ENCODE measurements around the gene OR14I1. TPM values are rescaled to one million over a fixed set of nuclear protein-coding genes. Genes with fewer than 3 reads are reported as not detected.

The OR14I1 gene
- total RNA-seq (not detected), polyA plus RNA-seq (not detected)
- long read RNA-seq, donor 1 = 0 reads
- long read RNA-seq, donor 2 = 0 reads

GRCh38 chr1:248702714-248703113, at the start of gene OR14I1:
Gene OR14I1, minus strand, starts transcription at chr1:248702766.
- H3K27ac ChIP-seq (ENCODE audit: low read depth in 1 of 2, low read length in 2 of 2) = no peak within 1 kb of the TSS
- H3K4me3 ChIP-seq (ENCODE audit: low read length in 2 of 2) = no peak within 1 kb of the TSS
- intact Hi-C loops (cut with DNase I) = no loop called here
- peaks cover 0 to 1% of the 10 kb centered on the region in 2 donors for H3K27me3 ChIP-seq (ENCODE audit: control insufficient read depth in 1 of 2, insufficient read depth in 2 of 2, low read length in 1 of 2)
- H3K9me3 ChIP-seq (ENCODE audit: control insufficient read depth, low read length) = no peaks in the 10 kb centered on the region
- no peaks in the 10 kb centered on the region for H3K4me1 ChIP-seq (ENCODE audit: control insufficient read depth in 1 of 2, insufficient read depth in 2 of 2, low read length in 2 of 2)
- DNase-seq (no peak), ATAC-seq (ENCODE audit: low FRiP score) (no peak)
- 57 to 74% methylated on average over 1 of the region's 1 CpG for WGBS, 2 donors
- H3K36me3 ChIP-seq (ENCODE audit: control insufficient read depth in 1 of 2, insufficient read depth in 2 of 2, low read length in 1 of 2) = no peaks in the 10 kb centered on the region

DNA sequence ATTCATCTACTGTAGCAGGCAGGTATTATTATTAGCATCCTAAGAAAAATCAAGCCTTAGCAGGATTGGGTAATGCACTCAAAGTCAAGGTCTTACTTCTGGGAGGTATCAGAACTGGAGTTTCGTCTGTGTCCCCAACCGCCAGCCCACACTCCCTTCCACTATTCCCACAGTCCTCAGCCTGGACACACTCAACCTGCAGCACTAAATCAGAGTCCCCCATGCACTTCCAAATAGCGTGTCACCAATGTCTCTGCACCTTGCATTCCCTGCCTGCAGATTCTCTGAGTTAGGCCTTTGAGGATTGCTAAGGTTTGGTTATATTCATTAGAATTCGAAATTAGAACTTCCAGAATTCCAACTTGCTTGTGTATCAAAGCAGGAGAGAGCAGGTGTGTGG, 49.1 kb upstream of the OR14I1 start:
- WGBS, 2 donors = 79 to 82% methylated on average over 4 of the region's 4 CpGs
- DNase-seq (no peak), ATAC-seq (ENCODE audit: low FRiP score) (no peak)
- Histone ChIP-seq H3K27ac (ENCODE audit: low read depth in 1 of 2, low read length in 2 of 2) (no peak overlapping the region), H3K4me1 (ENCODE audit: control insufficient read depth in 1 of 2, insufficient read depth in 2 of 2, low read length in 2 of 2) (no peaks in the 10 kb centered on the region), H3K27me3 (ENCODE audit: control insufficient read depth in 1 of 2, insufficient read depth in 2 of 2, low read length in 1 of 2) (no peaks in the 10 kb centered on the region), H3K4me3 (ENCODE audit: low read length in 2 of 2) (no peak overlapping the region), H3K36me3 (ENCODE audit: control insufficient read depth in 1 of 2, insufficient read depth in 2 of 2, low read length in 1 of 2) (no peaks in the 10 kb centered on the region), H3K9me3 (ENCODE audit: control insufficient read depth, low read length) (no peaks in the 10 kb centered on the region)
- intact Hi-C loops (cut with DNase I) = no loop called here

DNA sequence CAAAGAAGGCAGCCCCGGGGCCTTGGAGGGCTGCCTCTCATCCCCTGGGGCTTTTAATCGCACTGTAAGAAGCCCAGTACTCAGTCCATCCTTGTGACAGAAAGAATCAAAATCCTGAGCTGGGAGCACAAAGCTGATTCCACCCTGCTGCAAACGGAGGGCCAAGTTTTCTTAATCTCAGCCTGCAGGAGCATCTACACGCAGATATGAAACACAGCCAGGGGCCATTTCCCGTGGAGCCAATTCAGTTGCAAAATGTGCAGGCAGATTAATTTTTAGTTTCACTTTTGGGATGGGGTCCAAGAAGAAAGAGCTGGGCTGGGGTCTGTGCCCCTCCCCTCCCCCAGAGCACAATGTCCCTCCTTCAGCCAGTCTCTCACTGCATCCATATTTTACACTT, 48.6 kb upstream of the OR14I1 start:
- Histone ChIP-seq H3K36me3 (ENCODE audit: control insufficient read depth in 1 of 2, insufficient read depth in 2 of 2, low read length in 1 of 2) (no peaks in the 10 kb centered on the region), H3K27ac (ENCODE audit: low read depth in 1 of 2, low read length in 2 of 2) (no peak overlapping the region), H3K27me3 (ENCODE audit: control insufficient read depth in 1 of 2, insufficient read depth in 2 of 2, low read length in 1 of 2) (no peaks in the 10 kb centered on the region), H3K9me3 (ENCODE audit: control insufficient read depth, low read length) (no peaks in the 10 kb centered on the region), H3K4me3 (ENCODE audit: low read length in 2 of 2) (no peak overlapping the region), H3K4me1 (ENCODE audit: control insufficient read depth in 1 of 2, insufficient read depth in 2 of 2, low read length in 2 of 2) (no peaks in the 10 kb centered on the region)
- no peak for DNase-seq
- intact Hi-C loops (cut with DNase I) = no loop called here
- 52 to 63% methylated on average over 5 of the region's 5 CpGs for WGBS, 2 donors
- no peak for ATAC-seq (ENCODE audit: low FRiP score)

GRCh38 chr1:248750496-248750895, 47.9 kb upstream of the OR14I1 start:
- 61 to 75% methylated on average over 2 of the region's 2 CpGs for WGBS, 2 donors
- Histone ChIP-seq H3K27me3 (ENCODE audit: control insufficient read depth in 1 of 2, insufficient read depth in 2 of 2, low read length in 1 of 2) (no peaks in the 10 kb centered on the region), H3K4me3 (ENCODE audit: low read length in 2 of 2) (no peak overlapping the region), H3K36me3 (ENCODE audit: control insufficient read depth in 1 of 2, insufficient read depth in 2 of 2, low read length in 1 of 2) (no peaks in the 10 kb centered on the region), H3K27ac (ENCODE audit: low read depth in 1 of 2, low read length in 2 of 2) (no peak overlapping the region), H3K9me3 (ENCODE audit: control insufficient read depth, low read length) (no peaks in the 10 kb centered on the region), H3K4me1 (ENCODE audit: control insufficient read depth in 1 of 2, insufficient read depth in 2 of 2, low read length in 2 of 2) (no peaks in the 10 kb centered on the region)
- intact Hi-C loops (cut with DNase I) = no loop called here
- ATAC-seq (ENCODE audit: low FRiP score) = no peak
- DNase-seq = no peak

GRCh38 chr1:248748211-248748610, 45.6 kb upstream of the OR14I1 start:
- no peak for DNase-seq
- WGBS, 2 donors = 91 to 93% methylated on average over 7 to 10 of the region's 10 CpGs
- ATAC-seq (ENCODE audit: low FRiP score) = no peak

DNA sequence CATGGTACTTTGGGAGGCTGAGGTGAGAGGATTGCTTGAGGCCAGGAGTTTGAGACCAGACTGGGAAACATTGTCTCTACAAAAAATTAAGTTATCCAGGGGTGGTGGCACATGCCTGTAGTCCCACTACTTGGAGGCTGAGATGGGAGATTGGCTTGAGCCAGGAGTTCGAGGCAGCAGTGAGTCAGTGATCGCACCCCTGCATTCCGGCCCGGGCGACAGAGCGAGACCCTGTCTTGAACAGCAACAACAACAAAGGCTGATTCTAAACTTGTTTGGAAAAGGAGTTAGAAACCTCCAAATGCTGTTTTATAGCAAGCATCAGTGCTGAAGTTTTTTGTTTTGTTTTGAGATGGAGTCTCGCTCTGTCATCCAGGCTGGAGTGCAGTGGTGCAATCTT, 38.3 kb upstream of the OR14I1 start:
- DNase-seq (no peak), ATAC-seq (ENCODE audit: low FRiP score) (no peak)
- Histone ChIP-seq H3K36me3 (ENCODE audit: control insufficient read depth in 1 of 2, insufficient read depth in 2 of 2, low read length in 1 of 2) (no peaks in the 10 kb centered on the region), H3K4me3 (ENCODE audit: low read length in 2 of 2) (no peak overlapping the region), H3K27me3 (ENCODE audit: control insufficient read depth in 1 of 2, insufficient read depth in 2 of 2, low read length in 1 of 2) (no peaks in the 10 kb centered on the region), H3K9me3 (ENCODE audit: control insufficient read depth, low read length) (no peaks in the 10 kb centered on the region), H3K4me1 (ENCODE audit: control insufficient read depth in 1 of 2, insufficient read depth in 2 of 2, low read length in 2 of 2) (no peaks in the 10 kb centered on the region), H3K27ac (ENCODE audit: low read depth in 1 of 2, low read length in 2 of 2) (no peak overlapping the region)
- intact Hi-C loops (cut with DNase I) = no loop called here
- 90 to 91% methylated on average over 7 of the region's 7 CpGs for WGBS, 2 donors

More at GRCh38 chr1:248748211-248748610, 45.6 kb upstream of the OR14I1 start:
- Histone ChIP-seq H3K9me3 (ENCODE audit: control insufficient read depth, low read length) (no peaks in the 10 kb centered on the region), H3K4me3 (ENCODE audit: low read length in 2 of 2) (no peak overlapping the region), H3K27ac (ENCODE audit: low read depth in 1 of 2, low read length in 2 of 2) (no peak overlapping the region), H3K36me3 (ENCODE audit: control insufficient read depth in 1 of 2, insufficient read depth in 2 of 2, low read length in 1 of 2) (no peaks in the 10 kb centered on the region), H3K4me1 (ENCODE audit: control insufficient read depth in 1 of 2, insufficient read depth in 2 of 2, low read length in 2 of 2) (no peaks in the 10 kb centered on the region), H3K27me3 (ENCODE audit: control insufficient read depth in 1 of 2, insufficient read depth in 2 of 2, low read length in 1 of 2) (no peaks in the 10 kb centered on the region)
- intact Hi-C loops (cut with DNase I) = no loop called here

DNA sequence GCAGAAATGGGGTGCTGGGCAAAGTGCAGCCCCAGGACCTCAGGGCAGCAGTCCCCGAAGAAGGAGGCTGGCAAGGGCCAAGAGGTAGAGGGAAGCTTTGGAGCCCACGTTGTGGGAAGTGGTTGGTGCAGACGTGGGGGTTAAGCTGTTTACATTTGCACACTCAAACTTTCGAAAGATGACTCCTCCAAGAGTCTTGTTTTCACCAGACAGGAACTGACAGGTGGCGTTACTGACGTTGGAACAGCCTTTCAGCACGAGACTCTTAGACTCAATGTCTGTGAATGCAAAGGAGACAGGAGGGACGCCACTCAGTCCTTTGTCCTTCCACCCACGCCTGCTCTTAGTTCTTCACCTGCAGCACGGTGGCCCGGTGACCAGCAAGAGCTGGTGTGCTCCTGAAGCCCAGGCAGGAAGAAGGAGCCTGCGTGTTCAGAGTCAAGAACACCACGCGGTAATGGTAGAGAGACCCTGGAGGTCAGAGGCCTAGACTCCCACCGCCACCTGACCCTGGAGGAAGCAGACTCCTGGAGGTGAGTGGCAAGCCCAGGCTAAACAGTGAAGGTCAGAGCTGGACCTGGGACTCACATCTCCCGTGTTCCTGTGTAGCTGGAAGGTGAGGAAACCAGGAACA, 37.1 kb upstream of the OR14I1 start:
- H3K4me1 ChIP-seq (ENCODE audit: control insufficient read depth in 1 of 2, insufficient read depth in 2 of 2, low read length in 2 of 2) = no peaks in the 10 kb centered on the region
- H3K27ac ChIP-seq (ENCODE audit: low read depth in 1 of 2, low read length in 2 of 2) = no peak overlapping the region
- ATAC-seq (ENCODE audit: low FRiP score) (no peak), DNase-seq (no peak)
- no peaks in the 10 kb centered on the region for H3K27me3 ChIP-seq (ENCODE audit: control insufficient read depth in 1 of 2, insufficient read depth in 2 of 2, low read length in 1 of 2)
- no peaks in the 10 kb centered on the region for H3K36me3 ChIP-seq (ENCODE audit: control insufficient read depth in 1 of 2, insufficient read depth in 2 of 2, low read length in 1 of 2)
- H3K4me3 ChIP-seq (ENCODE audit: low read length in 2 of 2) = no peak overlapping the region
- intact Hi-C loops (cut with DNase I) = no loop called here
- 75 to 76% methylated on average over 16 of the region's 16 CpGs for WGBS, 2 donors
- no peaks in the 10 kb centered on the region for H3K9me3 ChIP-seq (ENCODE audit: control insufficient read depth, low read length)

DNA sequence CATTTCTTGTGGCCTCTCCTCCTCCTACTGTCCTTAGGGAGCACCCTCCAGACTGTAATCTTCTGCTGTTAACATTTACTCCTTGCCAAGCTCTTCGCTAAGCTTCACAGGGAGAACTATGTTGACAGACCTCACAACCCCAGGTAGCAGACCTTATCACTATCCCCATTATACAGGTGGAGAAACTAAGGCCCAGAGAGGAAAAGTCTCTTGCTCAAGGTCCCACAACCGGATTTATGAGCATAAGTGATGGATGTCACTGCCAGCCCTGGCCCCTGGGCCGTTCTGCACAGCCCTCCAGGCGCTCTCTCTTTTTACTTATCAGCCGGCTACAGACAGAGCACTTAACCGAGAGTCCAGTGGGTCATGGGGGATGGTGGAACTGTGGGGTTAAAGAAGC, 34.9 kb upstream of the OR14I1 start:
- H3K36me3 ChIP-seq (ENCODE audit: control insufficient read depth in 1 of 2, insufficient read depth in 2 of 2, low read length in 1 of 2) = no peaks in the 10 kb centered on the region
- ATAC-seq (ENCODE audit: low FRiP score) = no peak
- WGBS, 2 donors = 72 to 74% methylated on average over 6 of the region's 6 CpGs
- intact Hi-C loops (cut with DNase I) = no loop called here
- H3K4me1 ChIP-seq (ENCODE audit: control insufficient read depth in 1 of 2, insufficient read depth in 2 of 2, low read length in 2 of 2) = no peaks in the 10 kb centered on the region
- no peak for DNase-seq
- H3K27ac ChIP-seq (ENCODE audit: low read depth in 1 of 2, low read length in 2 of 2) = no peak overlapping the region
- H3K4me3 ChIP-seq (ENCODE audit: low read length in 2 of 2) = no peak overlapping the region
- no peaks in the 10 kb centered on the region for H3K27me3 ChIP-seq (ENCODE audit: control insufficient read depth in 1 of 2, insufficient read depth in 2 of 2, low read length in 1 of 2)
- H3K9me3 ChIP-seq (ENCODE audit: control insufficient read depth, low read length) = peaks cover 1% of the 10 kb centered on the region

DNA sequence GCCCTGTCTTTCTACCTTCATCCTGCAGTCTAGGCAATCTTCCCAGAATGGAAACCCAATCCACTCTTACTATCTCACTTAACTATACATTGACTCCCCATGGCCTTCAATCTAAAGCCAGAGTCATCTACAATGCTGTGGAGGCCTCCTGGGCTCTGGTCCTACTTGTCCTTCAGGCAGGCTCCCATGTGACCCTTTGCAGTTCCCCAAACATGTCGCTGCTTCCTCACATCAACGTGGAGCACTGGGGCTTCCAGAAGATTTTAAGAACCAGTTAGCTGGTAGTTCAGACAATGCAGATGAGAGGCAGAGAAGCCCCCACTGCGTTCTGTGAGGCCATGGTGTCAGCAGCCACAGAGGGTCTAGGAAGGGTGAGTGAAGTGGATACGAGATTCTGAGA, 34.4 kb upstream of the OR14I1 start:
- H3K27me3 ChIP-seq (ENCODE audit: control insufficient read depth in 1 of 2, insufficient read depth in 2 of 2, low read length in 1 of 2) = no peaks in the 10 kb centered on the region
- H3K4me3 ChIP-seq (ENCODE audit: low read length in 2 of 2) = no peak overlapping the region
- intact Hi-C loops (cut with DNase I) = no loop called here
- DNase-seq (no peak), ATAC-seq (ENCODE audit: low FRiP score) (no peak)
- H3K4me1 ChIP-seq (ENCODE audit: control insufficient read depth in 1 of 2, insufficient read depth in 2 of 2, low read length in 2 of 2) = no peaks in the 10 kb centered on the region
- no peaks in the 10 kb centered on the region for H3K36me3 ChIP-seq (ENCODE audit: control insufficient read depth in 1 of 2, insufficient read depth in 2 of 2, low read length in 1 of 2)
- H3K27ac ChIP-seq (ENCODE audit: low read depth in 1 of 2, low read length in 2 of 2) = no peak overlapping the region
- 64 to 74% methylated on average over 4 of the region's 4 CpGs for WGBS, 2 donors
- H3K9me3 ChIP-seq (ENCODE audit: control insufficient read depth, low read length) = peaks cover 1% of the 10 kb centered on the region

Measured in aorta (tissue), 5 donors.